Progenitor cell of endocrine pancreas (in vitro differentiated cells): ENCODE data around the gene ZBTB12. TPM values are rescaled to one million over a fixed set of nuclear protein-coding genes. Genes with fewer than 3 reads are reported as not detected.

Source experiments
- DNase-seq: peaks from one replicate; pipeline ENCODE4 v3.0.0; 2021; ENCODE audit warnings: low spot score; ENCODE audit not compliant: unreplicated experiment
- H3K27ac Mint-ChIP-seq: 2 replicates; pipeline ENCODE4 v1.8.0; 2021; ENCODE audit warnings: mild to moderate bottlenecking, moderate library complexity, mixed read lengths
- H3K27me3 Mint-ChIP-seq: 2 replicates; pipeline ENCODE4 v1.8.0; 2021; ENCODE audit warnings: mixed read lengths
- H3K36me3 Mint-ChIP-seq: 2 replicates; pipeline ENCODE4 v1.8.0; 2022; ENCODE audit warnings: mixed read lengths; ENCODE audit not compliant: insufficient read depth
- H3K4me1 Mint-ChIP-seq: 2 replicates; pipeline ENCODE4 v1.8.0; 2021; ENCODE audit warnings: low read depth, mixed read lengths
- H3K4me3 Mint-ChIP-seq: 2 replicates; pipeline ENCODE4 v1.8.0; 2021; ENCODE audit warnings: low read depth, mild to moderate bottlenecking, moderate library complexity, mixed read lengths
- H3K9me3 Mint-ChIP-seq: 2 replicates; pipeline ENCODE4 v1.8.0; 2021; ENCODE audit warnings: low read depth, mixed read lengths
- CTCF ChIP-seq: fragments of 200-600 bp; sonication (generic); IDR thresholded peaks from one replicate; pipeline ENCODE4 v1.5.0; 2021; ENCODE audit warnings: antibody characterized with exemption, mild to moderate bottlenecking; ENCODE audit not compliant: unreplicated experiment
- total RNA-seq: library from RNA; stranded (reverse); gene quantifications from 2 replicates; pipeline ENCODE4 v1.2.1, GENCODE V29; 2021

The ZBTB12 gene
- total RNA-seq, 1 donor from 2014 or later: 55.5 TPM

- peaks cover 26% of the 10 kb centered on the region for H3K4me1 Mint-ChIP-seq
- no peaks in the 10 kb centered on the region for H3K9me3 Mint-ChIP-seq
- H3K36me3 Mint-ChIP-seq: peaks cover 8% of the 10 kb centered on the region
- peak overlapping the region; percentile 53 for H3K4me3 Mint-ChIP-seq
- no peak for DNase-seq
- H3K27ac Mint-ChIP-seq: no peak overlapping the region
- no peaks in the 10 kb centered on the region for H3K27me3 Mint-ChIP-seq
- no peak for TF ChIP-seq CTCF
These were observed 2.7 kb downstream of the ZBTB12 start for GRCh38 chr6:31899215-31899614.

- H3K9me3 Mint-ChIP-seq: no peaks in the 10 kb centered on the region
- no peak for DNase-seq
- no peak for TF ChIP-seq CTCF
- peak overlapping the region; percentile 97 for H3K27ac Mint-ChIP-seq
- no peaks in the 10 kb centered on the region for H3K27me3 Mint-ChIP-seq
- H3K36me3 Mint-ChIP-seq: peaks cover 10% of the 10 kb centered on the region
- H3K4me1 Mint-ChIP-seq: peaks cover 26% of the 10 kb centered on the region
- peak overlapping the region; percentile 94 for H3K4me3 Mint-ChIP-seq
These were observed 3.4 kb downstream of the ZBTB12 start for GRCh38 chr6:31898383-31899011.

- H3K9me3 Mint-ChIP-seq: no peaks in the 10 kb centered on the region
- DNase-seq: peak; percentile 67
- peak within 1 kb of the TSS; percentile 94 for H3K4me3 Mint-ChIP-seq
- peak within 1 kb of the TSS; percentile 97 for H3K27ac Mint-ChIP-seq
- no peaks in the 10 kb centered on the region for H3K27me3 Mint-ChIP-seq
- H3K36me3 Mint-ChIP-seq: peaks cover 13% of the 10 kb centered on the region
- TF ChIP-seq CTCF: no peak
- peaks cover 24% of the 10 kb centered on the region for H3K4me1 Mint-ChIP-seq
These were observed 4.1 kb downstream of the ZBTB12 start, which contains the start of gene EHMT2 for GRCh38 chr6:31897612-31898382. Gene EHMT2, minus strand, starts transcription at chr6:31897698. Its CDS starts 21 bp downstream, at chr6:31897677.

- Mint-ChIP-seq H3K36me3 (peaks cover 18% of the 10 kb centered on the region), H3K4me3 (peak overlapping the region; percentile 82), H3K27me3 (no peaks in the 10 kb centered on the region), H3K4me1 (peaks cover 19% of the 10 kb centered on the region), H3K9me3 (no peaks in the 10 kb centered on the region), H3K27ac (no peak overlapping the region)
- no peak for DNase-seq
- TF ChIP-seq CTCF: no peak
These were observed 4.9 kb downstream of the ZBTB12 start for GRCh38 chr6:31896856-31897611.

- no peaks in the 10 kb centered on the region for H3K9me3 Mint-ChIP-seq
- H3K4me1 Mint-ChIP-seq: peaks cover 19% of the 10 kb centered on the region
- DNase-seq: no peak
- no peaks in the 10 kb centered on the region for H3K27me3 Mint-ChIP-seq
- peaks cover 20% of the 10 kb centered on the region for H3K36me3 Mint-ChIP-seq
- peak overlapping the region; percentile 82 for H3K4me3 Mint-ChIP-seq
- TF ChIP-seq CTCF: no peak
- peak overlapping the region; percentile 56 for H3K27ac Mint-ChIP-seq
These were observed 5.4 kb downstream of the ZBTB12 start for GRCh38 chr6:31896493-31896855.
